ENCODE measurements around the gene GTF2H3. TPM values are rescaled to one million over a fixed set of nuclear protein-coding genes. Genes with fewer than 3 reads are reported as not detected.

The GTF2H3 gene
- total and polyA plus RNA-seq, 8 donors, result 27.2 to 40.1 (median 36.8) TPM

- ATAC-seq (no peak), DNase-seq (no peak)
- Histone ChIP-seq H3K36me3 (peaks cover 0 to 20% of the 10 kb centered on the region in 2 donors), H3K4me1 (peaks cover 0 to 4% of the 10 kb centered on the region in 2 donors), H3K9me3 (no peaks in the 10 kb centered on the region), H3K27ac (no peak overlapping the region), H3K27me3 (no peaks in the 10 kb centered on the region), H3K4me3 (no peak overlapping the region)
- TF ChIP-seq CTCF (IDR thresholded peaks at IDR 0.05), result no peak
- intact Hi-C loops (cut with DNase I), result no loop called here
Measured at GRCh38 chr12:123683964-123684363, 50.3 kb downstream of the GTF2H3 start.

DNA sequence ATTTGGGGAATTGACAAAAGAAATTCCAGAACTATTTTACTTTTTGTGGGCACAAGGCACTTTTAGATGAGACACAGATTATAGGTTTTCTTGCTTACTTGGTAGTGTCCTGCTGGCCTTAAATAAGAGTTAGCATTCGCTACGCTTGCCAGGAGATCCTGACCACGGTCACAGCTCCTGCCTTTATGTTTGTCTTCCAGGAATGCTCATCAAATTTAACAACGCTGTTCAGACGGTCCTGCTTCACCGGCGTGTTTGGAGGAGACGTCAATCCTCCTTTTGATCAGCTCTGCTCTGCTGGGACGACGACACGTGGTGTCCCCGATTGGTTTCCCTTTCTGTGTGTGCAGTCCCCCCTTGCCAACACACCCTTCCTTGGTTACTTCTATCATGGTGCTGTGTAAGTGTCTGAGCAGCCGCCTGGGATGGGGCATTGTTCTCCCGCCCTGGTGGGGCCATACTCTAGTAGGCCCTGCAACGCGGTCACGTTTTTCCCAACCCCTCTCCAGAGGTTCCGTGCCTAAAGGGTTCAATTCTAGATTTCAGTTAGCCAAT, 53.1 kb downstream of the GTF2H3 start:
- ATAC-seq, result no peak
- no peaks in the 10 kb centered on the region for H3K9me3 ChIP-seq
- no peak overlapping the region for H3K4me3 ChIP-seq
- no peaks in the 10 kb centered on the region for H3K4me1 ChIP-seq
- no peaks in the 10 kb centered on the region for H3K27me3 ChIP-seq
- TF ChIP-seq CTCF (IDR thresholded peaks at IDR 0.05), result no peak
- H3K27ac ChIP-seq, result no peak overlapping the region
- DNase-seq, result no peak
- intact Hi-C loops (cut with DNase I), result no loop called here
- H3K36me3 ChIP-seq, result peaks cover 0 to 29% of the 10 kb centered on the region in 2 donors

DNA sequence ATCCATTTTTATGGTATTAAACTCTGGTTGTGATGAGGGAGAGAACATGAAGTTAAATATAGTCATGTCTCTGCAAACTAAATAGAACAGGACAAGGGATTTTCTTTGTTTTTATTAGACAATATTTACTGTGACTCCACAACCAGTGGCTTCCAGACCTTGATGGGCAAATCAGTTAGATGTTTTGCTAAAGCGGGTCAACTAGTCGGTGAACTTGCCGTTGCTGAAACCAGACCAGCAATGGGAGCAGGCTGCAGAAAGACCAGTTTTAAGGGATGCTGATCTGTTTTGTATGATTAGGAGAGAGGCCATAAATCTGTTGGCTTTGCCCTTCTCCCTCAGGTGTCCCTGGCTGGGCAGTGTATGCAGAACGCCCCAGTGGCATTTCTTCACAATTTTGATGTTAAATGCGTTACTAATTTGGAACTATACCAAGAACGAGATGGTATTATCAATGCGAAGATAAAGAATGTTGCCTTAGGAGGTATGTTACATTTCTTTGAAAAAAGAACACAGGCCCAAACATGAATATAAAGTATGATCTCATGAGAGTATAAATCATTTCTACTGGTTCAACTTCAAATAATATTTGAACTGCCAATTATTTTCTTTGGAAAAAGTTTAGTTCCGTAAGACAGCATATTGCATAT, 56.7 kb downstream of the GTF2H3 start:
- H3K4me1 ChIP-seq, result no peaks in the 10 kb centered on the region
- intact Hi-C loops (cut with DNase I), result no loop called here
- H3K36me3 ChIP-seq, result peaks cover 0 to 31% of the 10 kb centered on the region in 2 donors
- no peaks in the 10 kb centered on the region for H3K9me3 ChIP-seq
- H3K4me3 ChIP-seq, result no peak overlapping the region
- TF ChIP-seq CTCF (IDR thresholded peaks at IDR 0.05), result no peak
- no peaks in the 10 kb centered on the region for H3K27me3 ChIP-seq
- DNase-seq, result no peak
- ATAC-seq, result no peak
- H3K27ac ChIP-seq, result no peak overlapping the region

GRCh38 chr12:123696207-123696606, 62.6 kb downstream of the GTF2H3 start:
- Histone ChIP-seq H3K4me1 (no peaks in the 10 kb centered on the region), H3K9me3 (no peaks in the 10 kb centered on the region), H3K4me3 (no peak overlapping the region), H3K27me3 (no peaks in the 10 kb centered on the region), H3K27ac (no peak overlapping the region), H3K36me3 (peaks cover 0 to 52% of the 10 kb centered on the region in 2 donors)
- intact Hi-C loops (cut with DNase I), result no loop called here
- DNase-seq (peak in 1 of 4 donors; percentile 21), ATAC-seq (no peak)
- no peak for TF ChIP-seq CTCF (IDR thresholded peaks at IDR 0.05)

DNA sequence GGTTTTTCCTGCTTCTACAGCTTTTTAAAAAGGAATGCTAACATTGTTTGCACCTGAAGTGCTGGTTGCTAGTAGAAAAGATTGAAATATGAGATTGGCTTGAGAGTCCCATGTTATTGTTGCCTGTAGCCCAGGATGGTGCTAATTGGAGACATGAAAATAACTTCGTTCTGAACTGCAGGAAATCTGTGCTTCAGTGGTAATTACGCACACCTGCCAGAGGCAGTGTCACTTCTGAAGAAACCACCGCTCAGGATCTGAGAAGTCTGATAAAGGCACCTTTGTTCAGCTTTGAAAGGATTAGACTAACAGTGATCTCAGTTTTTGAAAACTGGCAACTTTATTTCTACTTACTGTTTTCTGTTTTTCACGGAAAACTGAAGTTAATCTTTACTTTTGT, 63.0 kb downstream of the GTF2H3 start:
- ATAC-seq (no peak), DNase-seq (no peak)
- no peak for TF ChIP-seq CTCF (IDR thresholded peaks at IDR 0.05)
- Histone ChIP-seq H3K27ac (no peak overlapping the region), H3K27me3 (no peaks in the 10 kb centered on the region), H3K4me3 (no peak overlapping the region), H3K36me3 (peaks cover 0 to 51% of the 10 kb centered on the region in 2 donors), H3K9me3 (no peaks in the 10 kb centered on the region), H3K4me1 (no peaks in the 10 kb centered on the region)
- intact Hi-C loops (cut with DNase I), result no loop called here

Data from left lung (tissue), 10 donors.